HUES6 (cell line): ENCODE data around the gene CACNB2.

Experiments
- H3K27ac ChIP-seq: 2 replicates; pipeline ENCODE4 v1.7.0; 2013; ENCODE audit warnings: low read depth, mild to moderate bottlenecking, low read length, inconsistent platforms
- H3K27me3 ChIP-seq: 2 replicates; pipeline ENCODE4 v1.6.1; 2013; ENCODE audit warnings: low read length; ENCODE audit not compliant: control insufficient read depth, insufficient read depth
- H3K36me3 ChIP-seq: 2 replicates; pipeline ENCODE4 v1.6.1; 2013; ENCODE audit warnings: low read length; ENCODE audit not compliant: control insufficient read depth, insufficient read depth
- H3K4me1 ChIP-seq: 2 replicates; pipeline ENCODE4 v1.6.1; 2013; ENCODE audit warnings: low read length; ENCODE audit not compliant: control insufficient read depth, insufficient read depth
- H3K4me3 ChIP-seq: 2 replicates; pipeline ENCODE4 v1.5.1; 2013; ENCODE audit warnings: low read depth, low read length
- H3K9ac ChIP-seq: one replicate; pipeline ENCODE4 v1.6.1; 2013; ENCODE audit warnings: mild to moderate bottlenecking, low read length
- H3K9me3 ChIP-seq: 2 replicates; pipeline ENCODE4 v1.6.1; 2013; ENCODE audit warnings: low read depth, low read length; ENCODE audit not compliant: control insufficient read depth, insufficient read depth

The CACNB2 gene

DNA sequence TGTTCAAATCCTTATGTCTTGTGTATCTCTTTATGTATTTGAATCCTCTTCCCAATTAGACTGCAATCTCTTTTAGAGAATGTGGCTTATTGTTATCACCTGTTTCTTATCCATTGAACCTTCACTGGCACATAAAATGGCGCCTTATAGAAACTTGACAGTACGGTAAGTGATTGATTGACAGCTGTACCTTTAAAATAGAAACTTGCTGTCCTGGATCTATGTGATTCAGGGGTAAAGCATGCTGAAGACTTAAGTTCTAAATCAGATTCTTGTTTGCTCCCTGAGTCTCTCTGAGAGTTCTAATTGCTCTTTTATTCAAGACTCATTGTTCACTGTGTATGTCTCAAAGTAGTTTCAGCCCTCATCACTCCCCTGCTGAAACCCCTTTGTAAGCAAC lies 91.3 kb downstream of the CACNB2 start:
- no peak overlapping the region for H3K9ac ChIP-seq
- H3K9me3 ChIP-seq: no peaks in the 10 kb centered on the region
- H3K4me3 ChIP-seq: no peak overlapping the region
- no peaks in the 10 kb centered on the region for H3K4me1 ChIP-seq
- H3K27me3 ChIP-seq: no peaks in the 10 kb centered on the region
- H3K36me3 ChIP-seq: no peaks in the 10 kb centered on the region
- H3K27ac ChIP-seq: no peak overlapping the region

GRCh38 chr10:18233775-18234174 lies 93.6 kb downstream of the CACNB2 start:
- no peaks in the 10 kb centered on the region for H3K36me3 ChIP-seq
- no peaks in the 10 kb centered on the region for H3K9me3 ChIP-seq
- no peak overlapping the region for H3K4me3 ChIP-seq
- H3K9ac ChIP-seq: no peak overlapping the region
- no peaks in the 10 kb centered on the region for H3K4me1 ChIP-seq
- H3K27ac ChIP-seq: no peak overlapping the region
- no peaks in the 10 kb centered on the region for H3K27me3 ChIP-seq

GRCh38 chr10:18235477-18235876 lies 95.3 kb downstream of the CACNB2 start:
- Histone ChIP-seq H3K9me3 (no peaks in the 10 kb centered on the region), H3K9ac (no peak overlapping the region), H3K27ac (no peak overlapping the region), H3K36me3 (no peaks in the 10 kb centered on the region), H3K4me3 (no peak overlapping the region), H3K27me3 (no peaks in the 10 kb centered on the region), H3K4me1 (no peaks in the 10 kb centered on the region)

GRCh38 chr10:18236756-18237155 lies 96.5 kb downstream of the CACNB2 start:
- H3K9ac ChIP-seq: no peak overlapping the region
- H3K36me3 ChIP-seq: no peaks in the 10 kb centered on the region
- H3K4me1 ChIP-seq: no peaks in the 10 kb centered on the region
- H3K4me3 ChIP-seq: no peak overlapping the region
- no peak overlapping the region for H3K27ac ChIP-seq
- H3K9me3 ChIP-seq: no peaks in the 10 kb centered on the region
- no peaks in the 10 kb centered on the region for H3K27me3 ChIP-seq

DNA sequence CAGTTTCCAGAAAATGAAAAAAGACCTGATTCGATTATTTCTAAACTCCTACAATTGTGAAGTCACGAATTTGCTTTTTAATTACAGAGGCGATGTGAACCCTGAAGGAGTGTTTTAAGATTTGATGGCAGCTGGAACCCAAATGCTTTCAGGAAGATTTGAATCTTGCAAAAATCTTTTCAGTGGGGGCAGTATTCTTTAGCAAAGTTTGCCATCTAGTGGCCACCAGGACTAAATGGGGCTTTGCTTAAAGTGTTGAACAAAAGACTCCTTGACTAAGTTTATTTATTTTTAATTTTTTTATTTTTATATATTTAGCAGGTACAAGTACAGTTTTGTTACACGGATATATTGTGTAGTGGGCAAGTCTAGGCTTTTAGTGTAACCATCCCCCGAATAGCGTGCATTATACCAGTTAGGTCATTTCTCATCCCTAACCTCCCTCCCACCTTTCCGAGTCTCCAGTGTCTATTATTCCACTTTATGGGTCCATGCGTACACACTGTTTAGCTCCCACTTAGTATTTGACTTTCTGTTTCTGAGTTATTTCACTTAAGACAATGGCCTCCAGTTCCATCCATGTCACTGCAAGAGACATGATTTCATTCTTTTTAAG lies 98.8 kb downstream of the CACNB2 start:
- no peaks in the 10 kb centered on the region for H3K36me3 ChIP-seq
- H3K27me3 ChIP-seq: no peaks in the 10 kb centered on the region
- H3K9me3 ChIP-seq: peaks cover 8% of the 10 kb centered on the region
- H3K4me1 ChIP-seq: no peaks in the 10 kb centered on the region
- H3K27ac ChIP-seq: no peak overlapping the region
- no peak overlapping the region for H3K4me3 ChIP-seq
- no peak overlapping the region for H3K9ac ChIP-seq

- no peaks in the 10 kb centered on the region for H3K27me3 ChIP-seq
- no peaks in the 10 kb centered on the region for H3K4me1 ChIP-seq
- H3K27ac ChIP-seq: no peak overlapping the region
- no peak overlapping the region for H3K4me3 ChIP-seq
- peaks cover 10% of the 10 kb centered on the region for H3K9me3 ChIP-seq
- no peak overlapping the region for H3K9ac ChIP-seq
- no peaks in the 10 kb centered on the region for H3K36me3 ChIP-seq
Measured at GRCh38 chr10:18240185-18240882, 100.1 kb downstream of the CACNB2 start.

DNA sequence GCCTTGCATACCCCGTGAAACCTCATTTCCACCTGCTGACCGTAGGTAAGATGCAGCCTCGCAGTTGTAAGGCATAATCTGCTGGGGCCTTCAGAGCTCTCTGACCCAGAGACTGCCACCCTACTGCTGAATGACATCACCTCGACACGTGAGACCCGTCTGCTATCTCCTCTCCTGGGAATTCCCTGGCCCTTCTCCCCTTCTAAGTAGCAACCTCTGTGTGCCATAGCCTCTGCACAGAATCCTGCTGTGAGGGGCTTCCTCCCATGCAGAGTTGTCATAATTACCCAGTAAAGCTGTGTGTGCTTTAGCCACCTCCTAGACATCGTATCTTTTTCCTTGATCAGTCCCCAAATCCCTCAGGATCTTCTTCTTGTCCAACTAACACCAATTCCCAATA lies 106.7 kb downstream of the CACNB2 start:
- H3K4me3 ChIP-seq: no peak overlapping the region
- no peaks in the 10 kb centered on the region for H3K36me3 ChIP-seq
- no peak overlapping the region for H3K27ac ChIP-seq
- H3K9me3 ChIP-seq: peaks cover 10% of the 10 kb centered on the region
- H3K9ac ChIP-seq: no peak overlapping the region
- no peaks in the 10 kb centered on the region for H3K27me3 ChIP-seq
- no peaks in the 10 kb centered on the region for H3K4me1 ChIP-seq

GRCh38 chr10:18252086-18252485 lies 111.9 kb downstream of the CACNB2 start:
- H3K4me1 ChIP-seq: no peaks in the 10 kb centered on the region

DNA sequence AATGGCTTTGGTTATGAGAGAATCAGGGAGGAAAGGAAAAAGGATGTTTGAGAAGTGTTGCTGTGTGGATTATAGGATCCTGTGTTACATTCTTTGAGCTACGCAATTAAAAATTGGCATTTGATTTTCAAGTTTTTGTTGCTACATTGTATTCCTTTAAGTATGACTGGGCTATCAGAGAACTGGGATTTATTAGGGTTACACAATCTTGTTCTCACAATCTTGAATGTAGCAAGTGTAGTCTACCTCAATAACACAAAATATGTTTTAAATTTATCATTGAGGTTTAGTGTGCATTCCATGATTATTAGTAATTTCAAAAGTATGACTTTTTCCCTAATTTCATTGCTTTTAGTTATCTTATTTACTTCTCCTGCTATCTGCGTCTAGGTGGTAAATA lies 113.9 kb downstream of the CACNB2 start:
- Histone ChIP-seq H3K4me1 (no peaks in the 10 kb centered on the region), H3K9me3 (no peaks in the 10 kb centered on the region), H3K27ac (no peak overlapping the region), H3K36me3 (no peaks in the 10 kb centered on the region), H3K4me3 (no peak overlapping the region), H3K9ac (no peak overlapping the region), H3K27me3 (no peaks in the 10 kb centered on the region)

More at GRCh38 chr10:18252086-18252485, 111.9 kb downstream of the CACNB2 start:
- no peak overlapping the region for H3K4me3 ChIP-seq
- H3K36me3 ChIP-seq: no peaks in the 10 kb centered on the region
- no peak overlapping the region for H3K27ac ChIP-seq
- no peaks in the 10 kb centered on the region for H3K9me3 ChIP-seq
- no peaks in the 10 kb centered on the region for H3K27me3 ChIP-seq
- H3K9ac ChIP-seq: no peak overlapping the region

- Histone ChIP-seq H3K4me1 (no peaks in the 10 kb centered on the region), H3K27me3 (no peaks in the 10 kb centered on the region), H3K4me3 (no peak overlapping the region), H3K27ac (no peak overlapping the region), H3K9ac (no peak overlapping the region), H3K9me3 (no peaks in the 10 kb centered on the region), H3K36me3 (no peaks in the 10 kb centered on the region)
Measured at GRCh38 chr10:18254692-18255091, 114.5 kb downstream of the CACNB2 start.

GRCh38 chr10:18260310-18260922 lies 120.2 kb downstream of the CACNB2 start:
- Histone ChIP-seq H3K9ac (no peak overlapping the region), H3K4me1 (peaks cover 10% of the 10 kb centered on the region), H3K27me3 (no peaks in the 10 kb centered on the region), H3K27ac (no peak overlapping the region), H3K4me3 (no peak overlapping the region), H3K9me3 (no peaks in the 10 kb centered on the region), H3K36me3 (no peaks in the 10 kb centered on the region)
